Esophagus squamous epithelium (tissue), 5 donors: ENCODE data around the gene KCNJ1. TPM values are rescaled to one million over a fixed set of nuclear protein-coding genes. Genes with fewer than 3 reads are reported as not detected.

Experiments used
- DNase-seq: peaks from one replicate; lab custom pipeline; 2025; lab: John Stamatoyannopoulos, UW
- H3K27ac ChIP-seq, 4 donors: fragments of 200-600 bp; sonication (generic); one replicate each; pipeline ENCODE4 v1.5.1; 2016 to 2019; ENCODE audit warnings: mild to moderate bottlenecking in 1 of 4
- H3K27me3 ChIP-seq, 4 donors: fragments of 200-600 bp; sonication (generic); 1 replicate in 3 of 4; 2 replicates in 1 of 4; pipeline versions ENCODE4 v1.5.1 to v1.6.0; 2017 to 2021; ENCODE audit warnings: antibody characterized with exemption in 1 of 4
- H3K36me3 ChIP-seq, 3 donors: fragments of 200-600 bp; sonication (generic); one replicate each; pipeline ENCODE4 v1.5.1; 2016 to 2019
- H3K4me1 ChIP-seq, 3 donors: fragments of 200-600 bp; sonication (generic); one replicate each; pipeline ENCODE4 v1.5.1; 2017 to 2019
- H3K4me3 ChIP-seq, 4 donors: fragments of 200-600 bp; sonication (generic); 1 replicate in 3 of 4; 2 replicates in 1 of 4; pipeline ENCODE4 v1.5.1; 2016 to 2019; ENCODE audit warnings: mild to moderate bottlenecking in 2 of 4, moderate library complexity in 1 of 4
- H3K9me3 ChIP-seq, 3 donors: fragments of 200-600 bp; sonication (generic); one replicate each; pipeline ENCODE4 v1.5.1; 2016 to 2019
- POLR2A ChIP-seq, 4 donors: fragments of 450-650 bp; IDR thresholded peaks; one replicate each; pipeline ENCODE4 v1.6.1; 2017; ENCODE audit warnings: antibody characterized with exemption in 4 of 4, mild to moderate bottlenecking in 4 of 4, moderate library complexity in 3 of 4
- WGBS, 2 donors: methylation state at CpG; one replicate each; pipeline ENCODE4 v1.1.5; 2018; 5-methylcytosine and 5-hydroxymethylcytosine counted together
- intact Hi-C: fragments of 100-400 bp; cut with DNase I; formaldehyde crosslinking; loops from one replicate; pipeline ENCODE4 v1.15.0; 2022
- total RNA-seq, 4 donors: library from RNA; depleted of rRNA; stranded (reverse); fragments of >200 nt; gene quantifications; one replicate each; pipeline ENCODE4 v1.1.0, GENCODE V29; 2016
- TF ChIP-seq, protein P1 (sequence below), 6 experiments: fragments of 450-650 bp in 4 of 6; fragments of 200-600 bp in 2 of 6; sonication (generic) in 2 of 6; IDR thresholded peaks; one replicate each; pipeline ENCODE4 v1.5.1; 2016 to 2019; ENCODE audit warnings: antibody characterized with exemption in 6 of 6, mild to moderate bottlenecking in 4 of 6, moderate library complexity in 4 of 6
- donor health status: DM: yes; HTN: yes; CAD: no.

The KCNJ1 gene
- total RNA-seq, 4 donors from 2014 or later, result under 0.01 to 1.3 TPM; not detected in 2

DNA sequence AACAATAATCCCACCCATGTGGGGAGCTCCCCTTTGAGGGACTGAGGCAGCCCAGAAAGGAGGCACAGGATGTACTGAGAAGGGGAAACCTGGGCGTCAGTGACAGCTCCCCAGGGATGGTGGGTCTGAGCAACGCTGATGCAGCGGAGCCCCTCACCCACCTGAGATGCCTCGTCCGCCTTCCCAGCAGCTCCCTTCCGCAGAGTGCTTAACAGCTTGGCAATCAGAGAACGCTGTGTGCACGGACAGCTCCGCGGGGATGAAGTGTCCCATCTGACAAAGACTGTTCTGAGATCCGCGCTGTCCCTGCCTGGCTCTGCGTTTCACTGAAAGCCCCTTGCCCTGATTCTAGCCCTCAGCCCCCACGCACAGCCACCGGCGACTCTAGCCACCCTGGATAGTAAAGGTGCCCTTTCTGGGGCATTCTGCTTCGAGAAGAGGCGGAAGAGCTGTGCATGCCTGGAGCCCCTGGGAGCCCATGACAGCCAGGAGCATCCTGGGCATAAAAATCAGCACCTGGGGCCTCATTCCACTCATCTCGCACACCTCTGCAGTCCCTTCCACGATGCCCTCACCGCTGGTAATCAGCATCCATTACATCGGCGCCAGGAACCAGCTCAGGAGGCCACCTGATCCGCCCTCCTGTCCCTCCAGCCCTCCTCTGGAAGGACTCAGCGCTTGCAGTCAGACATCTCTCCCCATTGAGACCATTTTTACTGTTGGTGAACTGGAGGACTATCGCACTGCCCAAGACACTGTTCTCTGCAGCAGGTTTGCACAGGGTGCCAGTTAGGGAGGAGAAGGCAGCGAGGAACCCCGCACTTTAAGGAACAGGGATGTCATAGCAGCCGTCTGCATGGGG, 34.8 kb upstream of the KCNJ1 start:
- TF ChIP-seq POLR2A (IDR thresholded peaks at IDR 0.05), result no peak
- TF ChIP-seq, protein P1, sequence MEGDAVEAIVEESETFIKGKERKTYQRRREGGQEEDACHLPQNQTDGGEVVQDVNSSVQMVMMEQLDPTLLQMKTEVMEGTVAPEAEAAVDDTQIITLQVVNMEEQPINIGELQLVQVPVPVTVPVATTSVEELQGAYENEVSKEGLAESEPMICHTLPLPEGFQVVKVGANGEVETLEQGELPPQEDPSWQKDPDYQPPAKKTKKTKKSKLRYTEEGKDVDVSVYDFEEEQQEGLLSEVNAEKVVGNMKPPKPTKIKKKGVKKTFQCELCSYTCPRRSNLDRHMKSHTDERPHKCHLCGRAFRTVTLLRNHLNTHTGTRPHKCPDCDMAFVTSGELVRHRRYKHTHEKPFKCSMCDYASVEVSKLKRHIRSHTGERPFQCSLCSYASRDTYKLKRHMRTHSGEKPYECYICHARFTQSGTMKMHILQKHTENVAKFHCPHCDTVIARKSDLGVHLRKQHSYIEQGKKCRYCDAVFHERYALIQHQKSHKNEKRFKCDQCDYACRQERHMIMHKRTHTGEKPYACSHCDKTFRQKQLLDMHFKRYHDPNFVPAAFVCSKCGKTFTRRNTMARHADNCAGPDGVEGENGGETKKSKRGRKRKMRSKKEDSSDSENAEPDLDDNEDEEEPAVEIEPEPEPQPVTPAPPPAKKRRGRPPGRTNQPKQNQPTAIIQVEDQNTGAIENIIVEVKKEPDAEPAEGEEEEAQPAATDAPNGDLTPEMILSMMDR (IDR thresholded peaks at IDR 0.05), result no peak
- Histone ChIP-seq H3K27ac (no peak overlapping the region), H3K4me1 (peaks cover 7 to 53% (median 8%) of the 10 kb centered on the region in 3 donors), H3K27me3 (peaks cover 0 to 12% (median 0%) of the 10 kb centered on the region in 4 donors), H3K4me3 (no peak overlapping the region), H3K9me3 (no peaks in the 10 kb centered on the region), H3K36me3 (no peaks in the 10 kb centered on the region)
- intact Hi-C loops, result no loop called here
- WGBS, 2 donors, result 81 to 87% methylated on average over 13 to 18 of the region's 29 CpGs
- DNase-seq, result no peak

DNA sequence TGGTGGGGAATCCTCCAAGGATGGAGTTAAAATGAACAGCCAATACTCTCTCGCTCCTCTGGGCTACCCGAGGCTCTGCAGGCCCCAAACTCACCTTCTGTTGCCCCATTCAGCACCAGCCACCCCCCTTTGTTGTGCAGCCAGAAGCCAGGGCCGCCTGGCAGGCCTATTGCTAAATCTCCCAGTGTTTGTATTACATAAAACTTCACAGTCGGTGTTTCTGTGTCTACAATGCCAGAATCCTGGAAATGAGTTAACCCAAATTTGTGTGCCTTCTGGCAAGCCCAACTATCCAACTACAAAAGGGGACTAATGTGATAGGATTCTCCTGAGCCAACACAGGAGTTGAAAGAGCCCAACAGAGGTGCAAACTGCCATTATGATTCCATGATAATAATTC, 33.4 kb upstream of the KCNJ1 start:
- no peak for DNase-seq
- TF ChIP-seq POLR2A (IDR thresholded peaks at IDR 0.05), result no peak
- TF ChIP-seq, protein P1 (IDR thresholded peaks at IDR 0.05), result no peak
- 13 to 35% methylated on average over 2 to 4 of the region's 4 CpGs for WGBS, 2 donors
- Histone ChIP-seq H3K4me3 (no peak overlapping the region), H3K27me3 (peaks cover 0 to 12% (median 0%) of the 10 kb centered on the region in 4 donors), H3K27ac (no peak overlapping the region), H3K4me1 (peaks cover 3 to 39% (median 5%) of the 10 kb centered on the region in 3 donors), H3K36me3 (no peaks in the 10 kb centered on the region), H3K9me3 (no peaks in the 10 kb centered on the region)
- intact Hi-C loops, result no loop called here

DNA sequence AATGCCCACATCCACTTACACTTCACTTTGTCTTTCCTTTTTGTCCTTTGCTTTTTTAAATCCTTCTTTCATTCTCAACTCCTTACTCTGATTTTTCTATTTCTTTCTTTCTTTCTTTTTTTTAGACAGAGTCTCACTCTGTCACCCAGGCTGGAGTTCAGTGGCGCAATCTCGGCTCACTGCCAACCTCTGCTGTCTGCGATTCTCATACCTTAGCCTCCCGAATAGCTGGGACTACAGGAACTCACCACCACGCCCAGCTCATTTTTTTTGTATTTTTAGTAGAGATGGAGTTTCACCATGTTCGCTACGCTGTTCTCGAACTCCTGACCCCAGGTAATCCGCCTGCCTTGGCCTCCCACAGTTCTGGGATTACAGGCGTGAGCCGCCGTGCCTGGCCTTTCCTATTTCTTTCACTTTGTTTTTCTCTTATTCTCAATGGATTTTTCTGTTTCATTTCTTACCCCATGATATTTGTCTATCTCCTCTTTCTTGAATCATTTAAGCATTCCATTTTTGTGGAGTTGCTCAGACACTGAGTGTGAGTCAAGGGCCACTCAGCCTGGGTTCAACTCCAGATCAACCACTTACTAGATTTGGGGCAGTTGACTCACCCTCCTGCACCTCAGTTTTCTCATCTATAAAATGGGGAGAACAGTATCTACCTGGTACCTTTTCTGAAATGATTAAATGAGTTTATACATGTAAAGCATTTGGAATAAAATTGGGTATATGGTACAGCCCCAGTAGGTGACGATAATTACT, 31.7 kb upstream of the KCNJ1 start:
- Histone ChIP-seq H3K36me3 (no peaks in the 10 kb centered on the region), H3K4me1 (peaks cover 0 to 31% (median 0%) of the 10 kb centered on the region in 3 donors), H3K27me3 (peaks cover 0 to 6% (median 0%) of the 10 kb centered on the region in 4 donors), H3K27ac (no peak overlapping the region), H3K9me3 (no peaks in the 10 kb centered on the region), H3K4me3 (no peak overlapping the region)
- intact Hi-C loops, result no loop called here
- 65 to 83% methylated on average over 13 of the region's 13 CpGs for WGBS, 2 donors
- no peak for DNase-seq
- no peak for TF ChIP-seq POLR2A (IDR thresholded peaks at IDR 0.05)
- TF ChIP-seq, protein P1 (IDR thresholded peaks at IDR 0.05), result no peak

DNA sequence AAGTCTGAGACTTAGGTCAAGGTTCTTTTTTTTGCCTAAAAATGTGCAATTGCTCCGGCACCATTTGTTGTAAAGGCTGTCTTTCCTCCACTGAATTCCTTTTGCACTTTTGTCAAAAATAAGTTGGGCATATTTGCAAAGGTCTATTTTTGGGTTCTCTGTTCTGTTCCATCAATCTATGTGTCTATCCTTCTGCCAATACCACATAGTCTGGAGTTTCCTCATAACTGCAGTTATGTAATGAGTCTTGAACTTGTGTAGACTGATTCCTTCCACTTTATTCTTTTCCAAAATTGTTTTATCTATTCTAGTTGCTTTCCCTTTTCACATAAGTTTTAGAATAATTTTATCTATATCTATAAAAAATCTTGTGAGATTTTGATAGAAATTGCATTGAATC, 30.7 kb upstream of the KCNJ1 start:
- DNase-seq, result no peak
- Histone ChIP-seq H3K4me1 (peaks cover 0 to 37% (median 0%) of the 10 kb centered on the region in 3 donors), H3K4me3 (no peak overlapping the region), H3K27me3 (peaks cover 0 to 6% (median 0%) of the 10 kb centered on the region in 4 donors), H3K36me3 (no peaks in the 10 kb centered on the region), H3K9me3 (no peaks in the 10 kb centered on the region), H3K27ac (no peak overlapping the region)
- TF ChIP-seq POLR2A (IDR thresholded peaks at IDR 0.05), result no peak
- TF ChIP-seq, protein P1 (IDR thresholded peaks at IDR 0.05), result no peak
- WGBS, 2 donors, result 78 to 87% methylated on average over 1 of the region's 1 CpG
- intact Hi-C loops, result no loop called here
